ENCODE results near the gene ZNF445. TPM values are rescaled to one million over a fixed set of nuclear protein-coding genes. Genes with fewer than 3 reads are reported as not detected.
"Not testable (repeated sequence)": the region's sequence is repeated elsewhere in the genome, so short reads cannot be mapped to it uniquely, and the experiment has no call there.

Gene ZNF445
- polyA plus RNA-seq, 2 donors = 1.4 to 3.2 TPM

DNA sequence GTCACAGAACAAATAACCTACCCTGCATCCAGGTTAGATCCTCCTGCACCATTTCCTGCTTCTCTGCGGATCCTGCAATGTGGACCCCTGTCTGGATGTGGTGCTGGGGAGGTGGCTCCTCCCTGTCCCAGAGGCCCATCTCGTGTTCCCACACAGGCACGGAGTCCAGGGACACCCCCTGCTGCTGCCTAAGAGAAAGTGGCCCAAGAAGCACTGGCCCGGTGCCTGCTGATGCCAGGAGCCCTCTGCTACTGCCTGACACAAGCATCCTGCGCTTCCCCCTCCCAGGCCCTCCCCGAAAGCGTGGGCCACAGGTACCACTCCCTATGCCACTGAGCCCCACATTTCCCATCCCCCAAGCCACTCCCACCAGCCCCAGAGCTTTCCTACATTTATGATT is 48.6 kb downstream of the ZNF445 start:
- no peaks in the 10 kb centered on the region for H3K27me3 ChIP-seq (ENCODE audit: control insufficient read depth in 1 of 2, insufficient read depth in 2 of 2, low read length in 2 of 2)
- H3K4me1 ChIP-seq (ENCODE audit: control insufficient read depth in 2 of 2, insufficient read depth in 2 of 2, low read length in 1 of 2) = peaks cover 0 to 2% of the 10 kb centered on the region in 2 donors
- no peaks in the 10 kb centered on the region for H3K36me3 ChIP-seq (ENCODE audit: control insufficient read depth in 2 of 2, insufficient read depth in 2 of 2, low read length in 1 of 2)
- no peaks in the 10 kb centered on the region for H3K9me3 ChIP-seq (ENCODE audit: control insufficient read depth in 2 of 2, insufficient read depth in 1 of 2, low read depth in 1 of 2, low read length in 1 of 2)
- no peak overlapping the region for H3K27ac ChIP-seq (ENCODE audit: low read depth in 2 of 2, low read length in 1 of 2)
- WGBS, 2 donors = 79 to 80% methylated on average over 7 of the region's 7 CpGs
- no peak overlapping the region for H3K4me3 ChIP-seq (ENCODE audit: low read depth in 1 of 2, low read length in 2 of 2)

GRCh38 chr3:44427683-44428082 is 49.8 kb downstream of the ZNF445 start:
- 77 to 85% methylated on average over 3 of the region's 3 CpGs for WGBS, 2 donors
- H3K36me3 ChIP-seq (ENCODE audit: control insufficient read depth in 2 of 2, insufficient read depth in 2 of 2, low read length in 1 of 2) = no peaks in the 10 kb centered on the region
- H3K4me1 ChIP-seq (ENCODE audit: control insufficient read depth in 2 of 2, insufficient read depth in 2 of 2, low read length in 1 of 2) = peaks cover 0 to 2% of the 10 kb centered on the region in 2 donors
- H3K27ac ChIP-seq (ENCODE audit: low read depth in 2 of 2, low read length in 1 of 2) = no peak overlapping the region
- H3K4me3 ChIP-seq (ENCODE audit: low read depth in 1 of 2, low read length in 2 of 2) = no peak overlapping the region
- H3K27me3 ChIP-seq (ENCODE audit: control insufficient read depth in 1 of 2, insufficient read depth in 2 of 2, low read length in 2 of 2) = no peaks in the 10 kb centered on the region
- no peaks in the 10 kb centered on the region for H3K9me3 ChIP-seq (ENCODE audit: control insufficient read depth in 2 of 2, insufficient read depth in 1 of 2, low read depth in 1 of 2, low read length in 1 of 2)

- H3K27ac ChIP-seq (ENCODE audit: low read depth in 2 of 2, low read length in 1 of 2) = no peak overlapping the region
- H3K36me3 ChIP-seq (ENCODE audit: control insufficient read depth in 2 of 2, insufficient read depth in 2 of 2, low read length in 1 of 2) = no peaks in the 10 kb centered on the region
- peaks cover 0 to 2% of the 10 kb centered on the region in 2 donors for H3K4me1 ChIP-seq (ENCODE audit: control insufficient read depth in 2 of 2, insufficient read depth in 2 of 2, low read length in 1 of 2)
- H3K27me3 ChIP-seq (ENCODE audit: control insufficient read depth in 1 of 2, insufficient read depth in 2 of 2, low read length in 2 of 2) = no peaks in the 10 kb centered on the region
- H3K4me3 ChIP-seq (ENCODE audit: low read depth in 1 of 2, low read length in 2 of 2) = no peak overlapping the region
- no peaks in the 10 kb centered on the region for H3K9me3 ChIP-seq (ENCODE audit: control insufficient read depth in 2 of 2, insufficient read depth in 1 of 2, low read depth in 1 of 2, low read length in 1 of 2)
- 57 to 66% methylated on average over 3 of the region's 3 CpGs for WGBS, 2 donors
Observed at GRCh38 chr3:44424758-44425157, 52.7 kb downstream of the ZNF445 start.

DNA sequence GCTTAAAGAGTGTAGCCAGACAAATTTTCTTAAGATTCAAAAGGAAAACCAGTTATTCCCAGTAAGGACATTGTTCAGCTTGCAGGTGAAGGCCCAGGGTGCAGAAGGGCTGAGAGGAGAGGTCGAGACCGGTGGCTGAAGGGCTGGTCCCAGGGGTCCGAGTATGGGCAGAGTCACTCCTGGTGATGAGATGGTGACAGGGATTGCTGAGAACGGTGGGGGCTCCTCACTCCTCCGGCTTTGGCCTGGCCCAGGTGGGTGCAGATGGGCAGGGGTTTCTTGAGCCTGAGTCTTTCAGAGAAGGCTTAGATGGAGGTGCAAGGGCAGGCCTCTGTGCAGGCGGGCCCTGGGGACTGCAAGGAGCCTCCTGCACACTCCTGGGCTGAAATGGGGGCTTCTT is 56.2 kb downstream of the ZNF445 start:
- H3K4me1 ChIP-seq (ENCODE audit: control insufficient read depth in 2 of 2, insufficient read depth in 2 of 2, low read length in 1 of 2) = peaks cover 0 to 2% of the 10 kb centered on the region in 2 donors
- no peaks in the 10 kb centered on the region for H3K27me3 ChIP-seq (ENCODE audit: control insufficient read depth in 1 of 2, insufficient read depth in 2 of 2, low read length in 2 of 2)
- no peak overlapping the region for H3K27ac ChIP-seq (ENCODE audit: low read depth in 2 of 2, low read length in 1 of 2)
- no peaks in the 10 kb centered on the region for H3K9me3 ChIP-seq (ENCODE audit: control insufficient read depth in 2 of 2, insufficient read depth in 1 of 2, low read depth in 1 of 2, low read length in 1 of 2)
- H3K36me3 ChIP-seq (ENCODE audit: control insufficient read depth in 2 of 2, insufficient read depth in 2 of 2, low read length in 1 of 2) = no peaks in the 10 kb centered on the region
- no peak overlapping the region for H3K4me3 ChIP-seq (ENCODE audit: low read depth in 1 of 2, low read length in 2 of 2)
- 90% methylated on average over 6 of the region's 6 CpGs for WGBS, 2 donors

GRCh38 chr3:44420676-44421075 is 56.8 kb downstream of the ZNF445 start:
- H3K27ac ChIP-seq (ENCODE audit: low read depth in 2 of 2, low read length in 1 of 2) = no peak overlapping the region
- H3K4me3 ChIP-seq (ENCODE audit: low read depth in 1 of 2, low read length in 2 of 2) = no peak overlapping the region
- peaks cover 0 to 2% of the 10 kb centered on the region in 2 donors for H3K4me1 ChIP-seq (ENCODE audit: control insufficient read depth in 2 of 2, insufficient read depth in 2 of 2, low read length in 1 of 2)
- H3K36me3 ChIP-seq (ENCODE audit: control insufficient read depth in 2 of 2, insufficient read depth in 2 of 2, low read length in 1 of 2) = no peaks in the 10 kb centered on the region
- no peaks in the 10 kb centered on the region for H3K9me3 ChIP-seq (ENCODE audit: control insufficient read depth in 2 of 2, insufficient read depth in 1 of 2, low read depth in 1 of 2, low read length in 1 of 2)
- no peaks in the 10 kb centered on the region for H3K27me3 ChIP-seq (ENCODE audit: control insufficient read depth in 1 of 2, insufficient read depth in 2 of 2, low read length in 2 of 2)
- 67 to 87% methylated on average over 1 of the region's 1 CpG for WGBS, 2 donors

- 81 to 87% methylated on average over 14 of the region's 14 CpGs for WGBS, 2 donors
- no peak overlapping the region for H3K4me3 ChIP-seq (ENCODE audit: low read depth in 1 of 2, low read length in 2 of 2)
- no peaks in the 10 kb centered on the region for H3K9me3 ChIP-seq (ENCODE audit: control insufficient read depth in 2 of 2, insufficient read depth in 1 of 2, low read depth in 1 of 2, low read length in 1 of 2)
- H3K27ac ChIP-seq (ENCODE audit: low read depth in 2 of 2, low read length in 1 of 2) = no peak overlapping the region
- H3K27me3 ChIP-seq (ENCODE audit: control insufficient read depth in 1 of 2, insufficient read depth in 2 of 2, low read length in 2 of 2) = no peaks in the 10 kb centered on the region
- H3K4me1 ChIP-seq (ENCODE audit: control insufficient read depth in 2 of 2, insufficient read depth in 2 of 2, low read length in 1 of 2) = peaks cover 0 to 2% of the 10 kb centered on the region in 2 donors
- no peaks in the 10 kb centered on the region for H3K36me3 ChIP-seq (ENCODE audit: control insufficient read depth in 2 of 2, insufficient read depth in 2 of 2, low read length in 1 of 2)
Observed at GRCh38 chr3:44419923-44420650, 57.4 kb downstream of the ZNF445 start.

GRCh38 chr3:44419116-44419922 is 58.2 kb downstream of the ZNF445 start:
- Histone ChIP-seq H3K27ac (ENCODE audit: low read depth in 2 of 2, low read length in 1 of 2) (no peak overlapping the region), H3K4me3 (ENCODE audit: low read depth in 1 of 2, low read length in 2 of 2) (no peak overlapping the region), H3K9me3 (ENCODE audit: control insufficient read depth in 2 of 2, insufficient read depth in 1 of 2, low read depth in 1 of 2, low read length in 1 of 2) (no peaks in the 10 kb centered on the region), H3K36me3 (ENCODE audit: control insufficient read depth in 2 of 2, insufficient read depth in 2 of 2, low read length in 1 of 2) (no peaks in the 10 kb centered on the region), H3K27me3 (ENCODE audit: control insufficient read depth in 1 of 2, insufficient read depth in 2 of 2, low read length in 2 of 2) (no peaks in the 10 kb centered on the region), H3K4me1 (ENCODE audit: control insufficient read depth in 2 of 2, insufficient read depth in 2 of 2, low read length in 1 of 2) (no peaks in the 10 kb centered on the region)
- 76 to 78% methylated on average over 11 of the region's 11 CpGs for WGBS, 2 donors

DNA sequence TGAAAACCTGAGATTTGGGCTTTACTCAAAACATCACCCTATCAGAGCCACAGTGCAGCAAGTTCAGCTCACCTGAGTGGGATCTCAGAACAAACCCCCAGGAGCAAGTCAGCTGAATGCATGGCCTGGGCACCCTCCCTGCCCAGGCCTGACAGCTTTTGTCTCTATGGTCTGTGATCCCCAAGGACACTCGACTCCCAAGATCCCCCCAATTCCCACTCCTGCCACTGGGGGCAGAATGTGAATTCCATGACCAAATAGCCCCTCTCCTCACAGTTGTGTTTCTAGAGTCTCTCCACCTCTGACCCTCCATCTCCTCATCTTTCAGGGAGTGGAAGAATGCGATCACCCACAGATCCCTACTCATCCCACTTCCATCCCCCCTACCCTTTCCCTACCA is 58.9 kb downstream of the ZNF445 start:
- 79 to 83% methylated on average over 2 of the region's 2 CpGs for WGBS, 2 donors
- no peaks in the 10 kb centered on the region for H3K9me3 ChIP-seq (ENCODE audit: control insufficient read depth in 2 of 2, insufficient read depth in 1 of 2, low read depth in 1 of 2, low read length in 1 of 2)
- no peak overlapping the region for H3K4me3 ChIP-seq (ENCODE audit: low read depth in 1 of 2, low read length in 2 of 2)
- H3K27me3 ChIP-seq (ENCODE audit: control insufficient read depth in 1 of 2, insufficient read depth in 2 of 2, low read length in 2 of 2) = no peaks in the 10 kb centered on the region
- H3K4me1 ChIP-seq (ENCODE audit: control insufficient read depth in 2 of 2, insufficient read depth in 2 of 2, low read length in 1 of 2) = no peaks in the 10 kb centered on the region
- no peaks in the 10 kb centered on the region for H3K36me3 ChIP-seq (ENCODE audit: control insufficient read depth in 2 of 2, insufficient read depth in 2 of 2, low read length in 1 of 2)
- no peak overlapping the region for H3K27ac ChIP-seq (ENCODE audit: low read depth in 2 of 2, low read length in 1 of 2)

- not testable (repeated sequence) for H3K4me3 ChIP-seq (ENCODE audit: low read depth in 1 of 2, low read length in 2 of 2); H3K27me3 ChIP-seq (ENCODE audit: control insufficient read depth in 1 of 2, insufficient read depth in 2 of 2, low read length in 2 of 2); H3K9me3 ChIP-seq (ENCODE audit: control insufficient read depth in 2 of 2, insufficient read depth in 1 of 2, low read depth in 1 of 2, low read length in 1 of 2); H3K36me3 ChIP-seq (ENCODE audit: control insufficient read depth in 2 of 2, insufficient read depth in 2 of 2, low read length in 1 of 2); H3K27ac ChIP-seq (ENCODE audit: low read depth in 2 of 2, low read length in 1 of 2); H3K4me1 ChIP-seq (ENCODE audit: control insufficient read depth in 2 of 2, insufficient read depth in 2 of 2, low read length in 1 of 2)
- WGBS, 2 donors = 88 to 91% methylated on average over 4 of the region's 4 CpGs
Observed at GRCh38 chr3:44418118-44418517, 59.4 kb downstream of the ZNF445 start.

Data from esophagus (tissue), 2 donors.